Activated CD4-positive, alpha-beta T cell treated with anti-CD3 and anti-CD28 coated beads, Interleukin-2, Interleukin-6, amounts not matched to agents 100 ng/mL and 50 ng/mL, durations not matched to agents 16 hours and 8 hours (primary cell): Measurements from ENCODE around the gene WFDC1.

Experiments
- DNase-seq: peaks from one replicate; pipeline ENCODE4 v3.0.0-alpha.2; 2020

The WFDC1 gene, protein sequence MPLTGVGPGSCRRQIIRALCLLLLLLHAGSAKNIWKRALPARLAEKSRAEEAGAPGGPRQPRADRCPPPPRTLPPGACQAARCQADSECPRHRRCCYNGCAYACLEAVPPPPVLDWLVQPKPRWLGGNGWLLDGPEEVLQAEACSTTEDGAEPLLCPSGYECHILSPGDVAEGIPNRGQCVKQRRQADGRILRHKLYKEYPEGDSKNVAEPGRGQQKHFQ

DNA sequence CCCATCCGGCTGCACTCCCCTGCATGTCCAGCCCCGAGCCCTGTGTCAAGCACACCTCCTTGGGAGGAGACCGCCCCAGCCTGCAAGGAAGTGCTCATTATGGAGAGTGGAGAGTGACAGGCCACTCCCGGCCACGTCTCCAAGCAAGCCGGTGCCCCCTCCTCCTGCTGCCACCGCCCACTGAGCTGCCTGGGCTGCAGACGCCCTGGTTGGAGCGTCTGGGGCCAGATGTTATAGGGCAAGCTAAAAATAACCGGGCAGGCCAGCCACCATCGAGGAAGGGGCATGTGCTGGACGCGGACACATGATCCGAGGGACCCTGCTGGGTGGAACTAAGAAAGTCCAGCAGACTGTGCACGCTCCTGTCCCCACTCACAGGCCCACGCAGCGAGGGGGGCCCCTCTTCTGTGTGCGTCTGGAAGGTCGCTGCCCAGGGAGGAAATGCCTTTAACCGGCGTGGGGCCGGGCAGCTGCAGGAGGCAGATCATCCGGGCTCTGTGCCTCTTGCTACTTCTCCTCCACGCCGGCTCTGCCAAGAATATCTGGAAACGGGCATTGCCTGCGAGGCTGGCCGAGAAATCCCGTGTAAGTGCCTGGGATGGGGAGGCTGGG lies at the start of gene WFDC1:
Gene WFDC1, plus strand, starts transcription at position 348 of the 612 bp plus-strand sequence. Its CDS starts 94 bp downstream, at position 442.
- no peak for DNase-seq

DNA sequence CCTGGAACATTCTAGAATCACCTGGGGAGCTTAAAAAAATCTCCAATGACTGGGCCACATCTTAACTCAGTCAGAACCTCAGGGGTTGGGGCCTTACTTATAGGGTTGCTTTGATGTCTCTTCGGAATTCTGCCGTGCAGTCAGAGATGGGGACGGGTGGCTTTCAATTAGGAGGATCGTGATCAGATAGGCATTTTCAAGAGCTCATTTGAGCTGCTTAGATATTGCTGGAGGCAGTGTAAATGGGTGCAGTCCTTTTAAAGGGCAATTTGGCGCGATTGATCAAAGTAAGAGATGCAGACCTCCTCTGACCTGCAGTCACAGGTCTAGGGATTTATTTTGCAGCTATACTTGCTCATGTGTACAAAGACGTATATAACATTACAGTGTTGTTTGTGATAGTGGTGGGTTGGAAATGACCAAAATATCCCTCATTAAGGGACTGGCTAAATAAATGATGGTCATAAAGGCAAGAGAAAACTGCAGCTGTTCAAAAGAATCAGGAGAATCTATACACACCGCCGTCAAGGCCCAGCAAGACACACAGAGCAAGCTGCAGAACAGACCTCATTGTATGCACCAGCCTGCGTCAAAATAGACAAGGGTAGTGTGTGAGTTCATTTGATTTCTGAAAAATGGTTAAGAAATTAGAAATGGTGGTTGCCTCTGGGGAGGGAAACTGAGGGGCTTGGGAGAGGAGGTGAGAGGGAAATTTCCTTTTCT lies 48.6 kb upstream of the WFDC1 start:
- no peak for DNase-seq

DNA sequence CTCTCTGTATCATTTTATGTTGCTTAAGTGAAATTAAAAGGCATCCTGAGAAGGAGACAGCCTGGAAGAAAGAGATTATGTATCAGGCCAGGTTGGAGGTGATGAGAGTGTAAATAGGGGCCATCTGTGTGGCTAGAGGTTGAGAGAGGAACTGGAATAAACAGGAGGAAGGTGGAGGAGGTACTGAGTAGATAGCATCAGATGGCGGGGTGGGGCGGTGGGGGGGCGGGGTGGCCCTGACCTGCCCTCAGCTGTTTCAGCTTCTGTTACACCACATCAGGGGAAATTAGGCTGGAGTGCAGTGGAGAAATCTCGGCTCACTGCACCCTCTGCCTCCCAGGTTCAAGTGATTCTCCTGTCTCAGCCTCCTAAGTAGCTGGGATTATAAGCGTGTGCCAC lies 48.0 kb upstream of the WFDC1 start:
- DNase-seq = no peak

DNA sequence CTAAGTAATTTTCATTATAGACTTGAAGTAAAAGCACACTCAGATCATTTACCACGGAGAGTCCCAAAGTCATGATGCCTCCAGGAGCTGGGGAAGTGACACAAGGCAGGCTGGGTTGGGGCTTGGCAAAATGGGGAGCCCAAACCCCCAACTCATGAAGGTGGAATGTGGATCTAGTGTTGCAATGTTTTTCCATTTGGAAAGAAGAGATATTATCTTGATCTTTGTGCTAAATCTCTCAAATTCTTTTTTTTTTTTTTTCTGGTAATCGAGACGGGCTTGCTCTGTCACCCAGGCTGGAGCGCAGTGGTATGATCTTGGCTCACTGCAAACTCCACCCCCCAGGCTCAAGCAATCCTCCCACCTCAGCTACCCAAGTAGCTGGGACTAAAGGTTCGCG lies 47.3 kb upstream of the WFDC1 start:
- DNase-seq = no peak

DNA sequence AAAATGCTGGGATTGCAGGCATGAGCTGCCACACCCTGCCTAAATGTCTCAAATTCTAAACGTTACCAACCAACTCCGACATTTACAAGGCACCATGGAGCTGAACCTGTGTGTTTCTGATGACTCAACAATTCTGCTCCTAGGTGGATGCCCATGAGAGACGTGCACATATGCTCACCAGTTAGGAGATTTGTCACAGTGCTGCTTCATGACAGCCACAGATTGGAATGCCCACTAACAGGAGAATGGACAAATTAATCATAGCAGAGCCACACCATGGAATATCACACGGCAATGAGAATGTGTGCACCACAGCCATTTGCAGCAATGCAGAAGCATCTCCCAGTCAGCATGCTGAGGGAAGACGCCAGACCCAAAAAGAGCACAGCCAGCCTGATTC lies 46.8 kb upstream of the WFDC1 start:
- no peak for DNase-seq

DNA sequence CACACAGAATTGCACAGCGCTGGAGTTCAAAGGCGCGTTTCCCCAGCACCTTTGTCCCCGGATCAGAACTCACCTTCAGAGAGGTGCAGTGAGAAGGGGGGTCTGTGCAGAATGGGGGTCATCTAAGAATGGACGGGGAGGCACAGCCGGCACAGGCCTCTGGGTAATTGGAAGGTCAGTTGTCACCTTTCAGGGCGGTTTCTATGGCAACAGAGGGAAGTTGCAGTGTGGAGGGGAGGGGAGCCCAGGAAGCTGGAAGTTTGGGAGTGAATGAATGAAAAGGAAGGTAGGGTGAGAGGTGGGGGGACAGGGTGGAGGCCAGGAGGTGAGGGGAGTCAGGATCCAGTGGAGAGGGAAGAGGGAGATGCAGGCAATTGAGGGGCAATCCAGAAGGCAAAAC lies 42.5 kb upstream of the WFDC1 start:
- no peak for DNase-seq

DNA sequence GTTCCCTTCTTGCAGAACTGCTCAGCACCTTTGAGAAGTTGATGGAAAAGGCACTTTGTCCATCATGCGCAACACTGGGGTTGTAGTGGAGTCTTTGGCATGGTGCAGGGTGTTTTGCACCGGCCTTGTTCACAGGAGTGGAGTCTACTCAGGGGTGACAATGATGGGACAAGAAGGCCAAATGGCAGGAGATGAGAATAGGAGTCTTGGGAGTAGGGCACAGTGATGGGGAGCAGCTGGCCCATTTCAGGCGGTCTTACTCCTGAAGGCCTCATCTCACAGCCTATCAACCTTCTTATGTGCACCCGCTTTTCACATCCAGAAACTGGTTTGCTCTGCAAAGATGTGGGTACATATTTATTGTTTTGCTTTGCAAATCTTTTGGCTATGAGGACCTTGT lies 41.5 kb upstream of the WFDC1 start:
- DNase-seq = no peak

DNA sequence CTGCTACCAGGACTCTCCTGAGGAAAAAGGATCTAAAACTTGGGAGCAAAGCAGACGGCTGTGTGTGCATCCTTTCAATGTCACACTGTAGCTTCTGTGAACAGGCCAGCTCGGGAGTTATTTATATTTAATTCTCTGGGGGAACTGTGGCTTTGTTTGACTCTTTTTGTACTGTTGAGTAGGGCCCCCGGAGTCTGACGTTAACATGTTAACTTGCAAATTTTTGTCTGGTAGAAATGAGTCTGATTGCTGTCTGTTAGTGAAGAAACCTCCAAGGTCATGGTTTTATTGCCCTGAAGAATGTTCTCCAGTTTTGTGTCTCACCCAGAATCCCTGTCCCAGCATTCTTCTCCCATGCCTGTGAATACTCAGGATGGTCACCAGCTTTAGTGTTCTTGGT lies 40.6 kb upstream of the WFDC1 start:
- no peak for DNase-seq

DNA sequence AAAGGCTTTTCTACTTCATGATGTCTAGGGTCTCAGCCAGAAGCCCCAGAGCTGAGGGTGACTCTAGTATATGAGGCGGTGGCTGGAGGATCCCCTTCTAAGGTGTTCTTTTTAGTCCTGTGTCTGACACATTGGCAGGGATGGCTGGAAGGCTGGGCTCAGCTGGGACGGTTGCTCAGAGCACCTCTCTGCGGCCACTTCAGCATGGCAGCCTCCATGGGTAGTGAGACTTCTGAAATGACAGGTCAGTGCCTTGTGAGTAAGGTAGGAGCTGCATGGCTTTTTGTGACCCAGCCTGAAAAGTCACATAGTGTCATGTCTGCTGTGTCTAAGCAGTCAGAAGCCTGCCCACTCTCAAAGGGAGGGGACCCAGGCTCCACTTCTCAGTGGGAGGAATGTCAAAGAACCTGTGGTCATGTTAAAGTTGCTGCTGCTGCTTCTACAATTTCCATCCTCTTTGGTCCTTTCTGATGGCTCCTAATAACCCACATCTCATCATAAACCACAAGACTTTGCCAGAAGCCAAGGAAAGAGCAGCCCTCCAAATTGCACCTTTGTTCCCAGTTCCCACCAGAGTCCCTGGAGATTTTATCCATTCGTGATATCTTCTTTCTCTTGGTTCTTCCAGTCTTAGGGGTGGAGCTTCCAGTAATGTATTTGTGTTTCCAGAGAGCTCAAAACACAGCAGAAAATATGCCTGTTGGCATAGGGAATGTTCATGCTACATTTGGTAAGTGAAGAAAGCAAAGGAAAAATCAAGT lies 39.4 kb upstream of the WFDC1 start:
- no peak for DNase-seq

DNA sequence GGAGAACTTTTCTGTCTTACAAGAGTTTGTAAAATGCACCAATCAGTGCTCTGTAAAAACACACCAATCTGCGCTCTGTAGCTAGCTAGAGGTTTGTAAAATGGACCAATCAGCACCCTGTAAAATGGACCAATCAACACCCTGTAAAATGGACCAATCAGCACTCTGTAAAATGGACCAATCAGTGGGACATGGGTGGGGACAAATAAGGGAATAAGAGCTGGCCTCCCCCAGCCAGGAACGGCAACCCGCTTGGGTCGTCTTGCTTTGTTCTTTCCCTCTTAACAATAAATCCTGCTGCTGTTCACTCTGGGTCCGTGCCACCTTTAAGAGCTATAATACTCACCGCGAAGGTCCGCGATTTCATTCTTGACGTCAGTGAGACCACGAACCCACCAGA lies 36.4 kb upstream of the WFDC1 start:
- DNase-seq = no peak

DNA sequence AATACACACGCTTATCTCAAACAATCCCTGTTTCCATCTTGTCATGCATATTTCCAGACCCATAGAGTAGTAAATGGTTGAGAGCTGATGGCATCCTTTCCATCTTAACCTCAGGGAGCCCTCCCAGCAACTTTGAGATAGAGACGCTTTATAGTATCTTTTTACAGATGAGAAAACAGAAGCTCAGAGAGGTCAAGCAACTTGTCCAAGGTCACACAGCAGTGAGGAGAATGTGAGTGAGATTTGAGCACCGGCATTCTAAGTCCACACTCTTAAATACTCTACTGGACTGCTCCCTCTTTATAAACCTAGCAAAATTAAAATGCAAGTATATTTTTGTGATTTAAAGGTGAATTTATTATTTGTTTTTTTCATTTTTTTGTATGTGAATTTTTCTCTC lies 35.0 kb upstream of the WFDC1 start:
- DNase-seq = no peak

DNA sequence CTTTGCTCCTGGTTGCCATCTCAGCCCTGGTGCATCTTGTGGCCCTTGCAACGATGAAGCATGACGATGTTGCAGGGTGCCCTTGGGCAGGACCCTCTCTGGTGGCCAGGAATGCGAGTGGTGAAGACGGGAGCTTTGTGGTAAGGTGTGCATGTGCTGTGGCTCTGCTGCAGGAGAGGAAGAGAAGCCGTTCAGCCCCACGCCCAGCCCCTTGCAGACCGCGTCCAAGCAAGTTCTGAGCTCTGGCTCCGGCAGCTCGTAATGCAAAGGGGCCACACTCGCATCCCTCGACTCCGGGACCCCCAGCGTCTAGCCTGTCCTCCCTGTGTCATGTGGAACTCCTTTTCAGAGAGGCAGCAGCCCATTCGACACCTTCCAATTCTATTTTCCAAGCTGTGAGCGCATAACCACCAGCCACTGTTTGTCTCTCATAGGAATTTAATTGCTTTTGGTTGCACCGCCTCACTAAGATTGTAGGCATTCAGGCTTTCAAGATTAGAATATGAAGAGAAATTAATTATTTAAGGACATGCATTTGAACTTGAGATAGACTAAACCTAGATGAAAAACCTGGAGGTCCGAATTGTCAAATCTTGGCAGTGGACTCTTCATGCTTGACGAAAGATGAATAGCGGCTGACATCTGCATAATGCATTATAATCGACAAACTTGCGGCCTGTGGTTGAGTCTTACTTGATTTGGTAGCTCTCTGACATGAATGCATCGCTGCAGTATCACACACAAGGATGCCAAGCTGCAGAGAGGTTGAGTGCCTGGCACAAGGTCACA lies 33.7 kb upstream of the WFDC1 start:
- no peak for DNase-seq

DNA sequence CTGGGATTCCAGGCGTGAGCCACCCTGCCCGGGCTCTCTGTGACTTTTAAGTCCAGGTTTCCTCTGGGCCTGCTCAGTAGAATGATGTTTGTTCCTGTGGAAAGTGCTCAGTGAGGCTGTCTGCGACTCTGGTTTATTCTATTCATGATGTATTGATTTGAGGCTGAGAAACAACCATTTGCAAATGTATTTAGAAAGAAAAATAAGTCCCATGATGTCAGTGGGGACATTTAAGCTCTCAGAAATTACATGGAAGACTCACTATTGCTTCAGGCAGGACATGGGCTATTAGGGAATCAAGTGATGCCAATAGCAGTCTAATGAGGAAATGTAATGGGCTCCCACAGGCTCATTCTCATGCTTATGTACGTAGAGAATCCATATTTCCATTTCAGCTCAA lies 32.6 kb upstream of the WFDC1 start:
- no peak for DNase-seq

DNA sequence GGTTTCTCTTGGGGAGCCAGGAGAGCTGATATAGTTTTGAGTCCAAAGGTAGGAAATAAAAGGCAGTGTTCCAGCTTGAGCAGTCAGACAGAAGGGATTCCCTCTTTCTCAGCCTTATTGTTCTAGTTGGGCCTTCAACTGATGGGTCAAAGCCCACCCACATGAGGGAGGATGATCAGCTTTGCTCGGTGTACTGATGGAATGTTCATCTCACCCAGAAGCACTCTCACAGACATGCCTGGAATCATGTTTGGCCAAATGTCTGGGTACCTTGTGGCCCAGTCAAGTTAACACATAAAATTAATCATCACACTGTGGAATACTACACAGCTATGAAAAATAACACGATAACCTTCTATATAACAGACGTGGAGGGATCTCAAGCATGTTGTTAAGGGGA lies 31.7 kb upstream of the WFDC1 start:
- DNase-seq = no peak

DNA sequence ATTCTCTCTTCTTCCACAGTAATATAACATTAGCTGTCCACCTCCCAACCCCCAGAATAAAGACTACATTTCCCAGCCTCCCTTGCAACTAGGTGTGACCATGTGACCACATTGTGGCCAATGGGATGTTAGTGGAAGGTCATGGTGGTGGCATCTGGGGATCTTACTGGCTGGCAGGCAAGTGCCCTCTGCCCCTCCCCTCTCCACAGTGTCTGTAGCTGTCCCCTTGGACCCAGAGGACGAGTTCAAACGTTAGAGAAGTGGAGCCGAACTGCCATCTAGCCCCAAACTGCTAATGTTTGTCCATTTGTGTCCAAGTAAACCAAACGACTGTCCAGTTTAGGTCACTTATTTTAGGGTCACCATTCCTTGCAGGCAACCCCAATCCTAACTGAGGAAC lies 28.2 kb upstream of the WFDC1 start:
- DNase-seq = peak; percentile 59

DNA sequence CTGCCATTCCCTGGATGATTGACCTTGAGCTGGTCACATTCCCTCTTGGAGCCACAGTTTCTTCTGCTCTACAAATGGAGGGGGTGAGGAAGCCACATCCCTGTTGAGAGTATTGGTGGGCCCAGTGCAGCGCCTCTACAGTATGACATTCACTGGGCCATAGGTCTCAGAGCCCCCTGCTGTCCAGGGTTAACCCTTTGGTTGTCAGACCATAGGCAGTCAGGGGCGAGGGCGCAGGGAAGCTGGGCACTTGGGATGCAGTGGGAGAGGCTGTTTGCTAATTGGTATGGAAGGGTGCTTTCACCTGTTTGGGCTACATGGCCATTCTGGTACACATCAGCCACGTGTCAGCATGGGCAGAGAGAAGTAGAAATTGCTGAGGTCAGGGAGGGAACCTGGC lies 27.3 kb upstream of the WFDC1 start:
- DNase-seq = no peak

DNA sequence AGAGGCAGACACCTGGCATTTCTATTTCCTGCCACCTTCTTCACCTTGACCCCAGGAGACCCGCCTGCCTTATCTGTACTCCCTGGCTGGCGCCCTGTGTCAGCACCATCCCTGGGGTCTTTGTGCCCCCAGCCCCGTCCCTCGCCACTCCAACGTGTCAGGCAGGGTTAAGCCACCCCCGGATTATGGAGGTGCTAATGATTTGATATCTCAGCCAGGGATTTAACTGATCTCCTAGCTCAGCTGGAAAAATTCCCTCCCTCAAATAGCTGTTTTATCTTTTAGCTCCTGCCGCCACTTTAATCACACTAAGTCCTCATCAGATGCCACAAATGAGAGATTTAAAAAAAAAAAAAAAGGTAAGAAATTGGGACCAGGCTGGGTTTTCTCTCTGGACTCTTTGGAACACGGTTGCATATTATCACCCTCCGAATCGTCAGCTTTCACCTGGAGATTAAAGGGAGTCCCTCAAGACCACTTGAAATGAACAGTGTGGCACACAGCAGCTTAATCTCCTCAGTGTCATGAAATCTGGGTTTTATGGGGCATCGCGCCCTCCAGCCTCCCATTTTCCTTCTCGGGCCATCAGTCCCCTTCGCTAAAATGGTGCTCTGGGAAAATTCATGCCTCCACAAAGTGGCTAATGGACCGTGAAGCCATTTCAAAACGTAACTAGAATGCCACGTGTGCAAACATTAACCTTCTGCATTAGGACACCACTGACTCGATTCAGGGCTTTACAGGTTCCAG lies 26.2 kb upstream of the WFDC1 start:
- DNase-seq = no peak

DNA sequence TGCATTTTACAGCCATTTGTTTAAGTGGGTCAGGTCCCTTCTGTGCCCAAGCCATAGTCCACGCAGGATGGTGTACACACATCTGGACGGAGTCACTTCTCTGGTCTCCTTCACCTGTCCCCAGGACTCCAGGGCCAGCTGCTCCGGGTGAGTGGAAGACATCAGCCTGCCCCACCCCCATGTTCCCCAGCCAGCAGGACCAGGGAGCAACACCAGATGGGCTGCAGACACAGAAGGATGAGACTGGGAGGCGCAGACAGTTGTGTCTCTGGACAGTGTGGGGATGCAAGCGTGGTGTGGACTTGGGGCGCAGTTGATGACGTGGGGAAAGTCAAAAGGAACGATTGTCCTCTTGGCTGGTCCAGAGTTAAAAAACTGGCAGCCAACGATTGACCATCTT lies 24.6 kb upstream of the WFDC1 start:
- no peak for DNase-seq

DNA sequence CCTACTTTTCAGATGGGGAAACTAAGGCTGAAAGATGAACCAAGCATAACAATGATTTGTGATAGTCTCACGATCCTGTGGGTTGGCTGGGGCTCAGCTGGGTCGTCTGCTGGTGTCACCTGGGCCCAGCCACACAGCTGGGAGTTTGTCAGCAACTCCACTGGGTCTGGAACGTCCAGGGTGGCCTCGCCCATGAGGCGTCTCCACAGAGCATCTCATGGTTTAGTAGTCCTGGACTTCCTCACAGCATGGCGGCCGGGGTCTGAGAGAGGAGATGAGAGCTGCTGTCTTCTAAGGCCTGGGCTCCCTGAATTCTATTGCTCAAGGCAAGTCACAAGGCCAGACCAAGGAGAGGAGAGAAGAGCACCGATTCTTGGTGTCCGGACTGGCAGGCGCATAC lies 24.1 kb upstream of the WFDC1 start:
- DNase-seq = no peak

DNA sequence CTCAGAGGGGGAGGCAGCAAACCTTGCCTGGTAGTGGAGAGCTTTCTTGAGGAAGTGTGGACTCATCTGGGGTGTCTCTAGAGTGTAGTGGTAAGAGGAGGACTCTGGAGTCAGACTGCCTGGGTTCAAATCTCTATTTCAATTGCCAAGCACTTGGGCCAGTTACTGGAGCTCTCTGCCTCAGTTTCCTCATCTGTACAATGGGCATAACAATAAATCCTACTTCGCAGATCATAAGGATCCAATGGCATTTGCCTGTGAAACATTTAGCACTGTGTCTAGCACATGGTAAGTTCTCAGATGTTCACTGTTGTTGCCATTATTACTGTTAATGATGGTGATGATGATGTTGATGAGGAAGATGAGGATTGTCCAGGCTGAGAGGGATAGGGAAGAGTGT lies 23.6 kb upstream of the WFDC1 start:
- DNase-seq = no peak

DNA sequence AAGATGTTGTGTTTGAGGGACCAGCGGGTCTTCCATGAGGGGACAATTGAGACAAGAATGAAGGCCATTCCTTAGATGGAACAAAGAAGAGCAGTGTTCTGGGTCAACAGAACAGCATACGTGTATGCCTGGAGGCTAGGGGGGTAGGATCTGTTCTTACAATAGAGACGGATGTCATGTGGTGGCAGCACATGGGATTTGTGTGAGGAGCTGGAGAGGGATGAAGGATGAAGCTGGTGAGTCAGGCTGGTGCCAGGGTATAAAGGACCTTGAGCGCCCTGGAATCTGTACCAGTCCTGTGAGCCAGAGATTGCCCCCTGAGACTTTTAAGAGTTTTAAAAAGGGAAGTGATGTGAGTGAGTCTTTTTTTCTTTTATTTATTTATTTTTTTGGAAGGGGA lies 22.8 kb upstream of the WFDC1 start:
- DNase-seq = no peak

DNA sequence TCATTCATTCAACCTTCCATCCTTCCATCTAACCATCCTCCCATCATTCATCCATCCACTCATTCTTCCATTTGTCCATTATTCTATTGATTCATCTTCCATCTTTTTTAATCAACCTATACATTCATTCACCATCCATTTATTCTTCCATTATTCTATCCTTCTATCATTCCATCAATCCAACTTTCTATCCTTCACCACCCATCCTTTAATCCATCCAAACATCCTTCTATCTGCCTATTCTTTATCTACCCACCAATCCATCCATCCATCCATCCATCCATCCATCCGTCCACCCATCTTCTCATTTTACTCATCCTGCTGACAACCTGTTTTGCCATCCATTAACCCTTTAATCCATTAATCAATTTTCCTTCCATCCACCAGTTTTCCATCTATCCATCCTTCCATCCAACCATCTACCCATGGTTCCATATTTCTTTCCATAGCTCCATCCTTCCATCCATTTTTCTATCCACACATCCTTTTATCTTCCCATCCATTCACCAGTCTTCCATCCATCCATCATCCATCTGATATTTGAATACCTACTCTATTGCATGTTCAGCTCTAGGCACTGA lies 21.8 kb upstream of the WFDC1 start:
- DNase-seq = no peak
